Measurements from ENCODE around the gene SDCBP2. TPM values are rescaled to one million over a fixed set of nuclear protein-coding genes. Genes with fewer than 3 reads are reported as not detected.
A peak's percentile ranks its signal among the peaks of the same experiment; 100 is the strongest.

Gene SDCBP2
- total RNA-seq, 2 donors from 2014 or later, result 0.89 to 1.5 TPM

- ATAC-seq, result no peak
- peaks cover 4 to 37% of the 10 kb centered on the region in 2 donors for H3K4me1 Mint-ChIP-seq (ENCODE audit: low read depth in 2 of 2)
- no peaks in the 10 kb centered on the region for H3K9me3 Mint-ChIP-seq
- H3K27me3 Mint-ChIP-seq, result no peaks in the 10 kb centered on the region
- peak overlapping the region; percentile 9 to 69 for H3K27ac Mint-ChIP-seq
- H3K4me3 Mint-ChIP-seq, result no peak overlapping the region
- DNase-seq (ENCODE audit: low spot score), result no peak
- H3K36me3 Mint-ChIP-seq, result no peaks in the 10 kb centered on the region
Observed at GRCh38 chr20:1331801-1332453, 3.0 kb upstream of the SDCBP2 start.

- Mint-ChIP-seq H3K36me3 (no peaks in the 10 kb centered on the region), H3K4me1 (ENCODE audit: low read depth in 2 of 2) (peaks cover 0 to 31% of the 10 kb centered on the region in 2 donors), H3K27me3 (no peaks in the 10 kb centered on the region), H3K4me3 (no peak overlapping the region), H3K27ac (peak overlapping the region; percentile 9 to 69), H3K9me3 (no peaks in the 10 kb centered on the region)
- ATAC-seq, result no peak
- no peak for DNase-seq (ENCODE audit: low spot score)
Observed at GRCh38 chr20:1331101-1331500, 2.2 kb upstream of the SDCBP2 start.

- Mint-ChIP-seq H3K9me3 (no peaks in the 10 kb centered on the region), H3K27me3 (no peaks in the 10 kb centered on the region), H3K36me3 (no peaks in the 10 kb centered on the region), H3K4me1 (ENCODE audit: low read depth in 2 of 2) (peaks cover 0 to 28% of the 10 kb centered on the region in 2 donors), H3K4me3 (no peak overlapping the region), H3K27ac (peak overlapping the region in 1 of 2 donors; percentile 42)
- no peak for ATAC-seq
- no peak for DNase-seq (ENCODE audit: low spot score)
Observed at GRCh38 chr20:1330075-1330830, 1.3 kb upstream of the SDCBP2 start.

GRCh38 chr20:1327827-1328679 is 886 bp downstream of the SDCBP2 start:
- Mint-ChIP-seq H3K9me3 (no peaks in the 10 kb centered on the region), H3K4me1 (ENCODE audit: low read depth in 2 of 2) (peaks cover 0 to 28% of the 10 kb centered on the region in 2 donors), H3K4me3 (no peak overlapping the region), H3K27me3 (no peaks in the 10 kb centered on the region), H3K36me3 (no peaks in the 10 kb centered on the region), H3K27ac (no peak overlapping the region)
- no peak for DNase-seq (ENCODE audit: low spot score)
- no peak for ATAC-seq

- ATAC-seq (no peak), DNase-seq (ENCODE audit: low spot score) (no peak)
- no peak overlapping the region for H3K4me3 Mint-ChIP-seq
- no peak overlapping the region for H3K27ac Mint-ChIP-seq
- no peaks in the 10 kb centered on the region for H3K27me3 Mint-ChIP-seq
- peaks cover 0 to 28% of the 10 kb centered on the region in 2 donors for H3K4me1 Mint-ChIP-seq (ENCODE audit: low read depth in 2 of 2)
- H3K36me3 Mint-ChIP-seq, result no peaks in the 10 kb centered on the region
- H3K9me3 Mint-ChIP-seq, result no peaks in the 10 kb centered on the region
Observed at GRCh38 chr20:1327241-1327653, 1.7 kb downstream of the SDCBP2 start.

- H3K9me3 Mint-ChIP-seq, result no peaks in the 10 kb centered on the region
- no peak overlapping the region for H3K4me3 Mint-ChIP-seq
- H3K27me3 Mint-ChIP-seq, result peaks cover 0 to 5% of the 10 kb centered on the region in 2 donors
- H3K27ac Mint-ChIP-seq, result no peak overlapping the region
- H3K4me1 Mint-ChIP-seq (ENCODE audit: low read depth in 2 of 2), result peaks cover 0 to 23% of the 10 kb centered on the region in 2 donors
- ATAC-seq, result no peak
- DNase-seq (ENCODE audit: low spot score), result no peak
- H3K36me3 Mint-ChIP-seq, result no peaks in the 10 kb centered on the region
Observed at GRCh38 chr20:1326031-1326930, 2.7 kb downstream of the SDCBP2 start.

GRCh38 chr20:1325173-1326030 is 3.5 kb downstream of the SDCBP2 start:
- Mint-ChIP-seq H3K4me1 (ENCODE audit: low read depth in 2 of 2) (peaks cover 0 to 17% of the 10 kb centered on the region in 2 donors), H3K27me3 (peaks cover 0 to 9% of the 10 kb centered on the region in 2 donors), H3K27ac (no peak overlapping the region), H3K9me3 (no peaks in the 10 kb centered on the region), H3K4me3 (no peak overlapping the region), H3K36me3 (no peaks in the 10 kb centered on the region)
- DNase-seq (ENCODE audit: low spot score), result peak; percentile 99
- ATAC-seq, result peak; percentile 95

- peaks cover 0 to 16% of the 10 kb centered on the region in 2 donors for H3K4me1 Mint-ChIP-seq (ENCODE audit: low read depth in 2 of 2)
- no peaks in the 10 kb centered on the region for H3K36me3 Mint-ChIP-seq
- DNase-seq (ENCODE audit: low spot score) (no peak), ATAC-seq (no peak)
- peaks cover 0 to 11% of the 10 kb centered on the region in 2 donors for H3K27me3 Mint-ChIP-seq
- no peaks in the 10 kb centered on the region for H3K9me3 Mint-ChIP-seq
- H3K27ac Mint-ChIP-seq, result no peak overlapping the region
- H3K4me3 Mint-ChIP-seq, result no peak overlapping the region
Observed at GRCh38 chr20:1324598-1325172, 4.3 kb downstream of the SDCBP2 start.

GRCh38 chr20:1323830-1324597 is 4.9 kb downstream of the SDCBP2 start:
- Mint-ChIP-seq H3K27ac (no peak overlapping the region), H3K36me3 (no peaks in the 10 kb centered on the region), H3K27me3 (peaks cover 0 to 11% of the 10 kb centered on the region in 2 donors), H3K4me1 (ENCODE audit: low read depth in 2 of 2) (peaks cover 0 to 11% of the 10 kb centered on the region in 2 donors), H3K9me3 (no peaks in the 10 kb centered on the region), H3K4me3 (no peak overlapping the region)
- DNase-seq (ENCODE audit: low spot score), result no peak
- ATAC-seq, result no peak

GRCh38 chr20:1323256-1323655 is 5.7 kb downstream of the SDCBP2 start:
- DNase-seq (ENCODE audit: low spot score) (no peak), ATAC-seq (no peak)
- H3K27ac Mint-ChIP-seq, result no peak overlapping the region
- H3K4me3 Mint-ChIP-seq, result no peak overlapping the region
- no peaks in the 10 kb centered on the region for H3K36me3 Mint-ChIP-seq
- H3K4me1 Mint-ChIP-seq (ENCODE audit: low read depth in 2 of 2), result peaks cover 0 to 11% of the 10 kb centered on the region in 2 donors
- H3K9me3 Mint-ChIP-seq, result no peaks in the 10 kb centered on the region
- peaks cover 0 to 13% of the 10 kb centered on the region in 2 donors for H3K27me3 Mint-ChIP-seq

GRCh38 chr20:1322511-1323245 is 6.3 kb downstream of the SDCBP2 start:
- Mint-ChIP-seq H3K27me3 (peaks cover 0 to 17% of the 10 kb centered on the region in 2 donors), H3K36me3 (no peaks in the 10 kb centered on the region), H3K27ac (peak overlapping the region in 1 of 2 donors; percentile 71), H3K9me3 (no peaks in the 10 kb centered on the region), H3K4me1 (ENCODE audit: low read depth in 2 of 2) (peaks cover 0 to 7% of the 10 kb centered on the region in 2 donors), H3K4me3 (no peak overlapping the region)
- ATAC-seq (no peak), DNase-seq (ENCODE audit: low spot score) (no peak)

Measured in natural killer cell treated with Interleukin-12 subunit alpha and Interleukin-12 subunit beta and Interleukin-15 and Interleukin-18, amount 100 ng/mL, for 72 hours (primary cell).